K562 (cell line): ENCODE measurements around the gene ABHD16A. TPM values are rescaled to one million over a fixed set of nuclear protein-coding genes. Genes with fewer than 3 reads are reported as not detected.

Experiments used
- ETS2 ChIP-seq: IDR thresholded peaks from 2 replicates; pipeline ENCODE4 v1.6.1; 2016; ENCODE audit warnings: borderline replicate concordance, missing genetic modification characterization, mild to moderate bottlenecking, moderate library complexity, missing compliant biosample characterization; ENCODE audit not compliant: poor library complexity, severe bottlenecking
- ID3 ChIP-seq, 2 experiments: fragments of 250-450 bp in 1 of 2; fragments of 450-650 bp in 1 of 2; sonication (Bioruptor Pico) in 1 of 2; IDR thresholded peaks; 2 replicates each; pipeline versions ENCODE4 v1.6.1 to v1.8.0; 2016 to 2021; ENCODE audit warnings: mild to moderate bottlenecking in 2 of 2, moderate library complexity in 2 of 2, missing compliant biosample characterization in 1 of 2, missing genetic modification characterization in 1 of 2
- L3MBTL2 ChIP-seq: fragments of 450-650 bp; IDR thresholded peaks from 2 replicates; pipeline ENCODE4 v1.6.1; 2016; ENCODE audit warnings: mild to moderate bottlenecking, moderate library complexity
- MAFF ChIP-seq: IDR thresholded peaks from 2 replicates; pipeline ENCODE4 v1.6.1; 2012; ENCODE audit warnings: low read length, improper control_type of control experiment
- NR0B1 ChIP-seq: fragments of 450-650 bp; IDR thresholded peaks from one replicate; pipeline ENCODE4 v1.6.1; 2018; ENCODE audit warnings: mild to moderate bottlenecking, moderate library complexity; ENCODE audit not compliant: partially characterized antibody
- ZNF184 ChIP-seq: sonication (generic); formaldehyde crosslinking; IDR thresholded peaks from 2 replicates; pipeline ENCODE4 v1.5.0; 2020; ENCODE audit warnings: missing genetic modification reagents
- ZNF318 ChIP-seq, 2 experiments: fragments of 450-650 bp; IDR thresholded peaks; 2 replicates each; pipeline ENCODE4 v1.6.1; 2016; ENCODE audit warnings: mild to moderate bottlenecking in 2 of 2, borderline replicate concordance in 1 of 2, low read depth in 1 of 2, moderate library complexity in 1 of 2
- ZNF354B ChIP-seq: fragments of 250-450 bp; sonication (Bioruptor Pico); IDR thresholded peaks from 2 replicates; pipeline ENCODE4 v1.4.0; 2020
- polyA plus RNA-seq, 8 experiments: library from polyadenylated mRNA; depleted of rRNA in 4 of 8; stranded (reverse) in 5 of 8; unstranded in 3 of 8; fragments of >200 nt; fragmentation: Nextera tagmentation in 2 of 8; fragmentation: Illumina TruSeq in 1 of 8; extraction: Ambion mirVana in 2 of 8; extraction: Trizol in 1 of 8; gene quantifications; 2 replicates each; pipeline versions ENCODE4 v1.2.1 to v1.2.3, GENCODE V29; 2011 to 2014; ENCODE audit warnings: inconsistent platforms in 1 of 8, missing spikeins in 1 of 8
- total RNA-seq, 7 experiments: library from RNA; depleted of rRNA in 6 of 7; stranded (reverse); fragments of >200 nt in 6 of 7; fragmentation: Illumina TruSeq in 2 of 7; extraction: Trizol in 2 of 7; gene quantifications; 2 replicates each; pipeline versions ENCODE4 v1.2.1 to v1.2.3, GENCODE V29; 2011 to 2021; ENCODE audit warnings: low replicate concordance in 1 of 7
- TF ChIP-seq, protein P1 (sequence below): fragments of 250-450 bp; sonication (Bioruptor Pico); IDR thresholded peaks from 2 replicates; pipeline ENCODE4 v1.4.0; 2020; ENCODE audit warnings: mild to moderate bottlenecking
- TF ChIP-seq, protein P2 (sequence below): fragments of 450-650 bp; IDR thresholded peaks from 2 replicates; pipeline ENCODE4 v1.6.1; 2017; ENCODE audit warnings: antibody characterized with exemption, mild to moderate bottlenecking

Gene ABHD16A
- total and polyA plus RNA-seq, 9 of the 15 experiments (the other 6 are each of a cell fraction or from before 2014, with no cell fraction given), result 25.8 to 120 (median 81.6) TPM

DNA sequence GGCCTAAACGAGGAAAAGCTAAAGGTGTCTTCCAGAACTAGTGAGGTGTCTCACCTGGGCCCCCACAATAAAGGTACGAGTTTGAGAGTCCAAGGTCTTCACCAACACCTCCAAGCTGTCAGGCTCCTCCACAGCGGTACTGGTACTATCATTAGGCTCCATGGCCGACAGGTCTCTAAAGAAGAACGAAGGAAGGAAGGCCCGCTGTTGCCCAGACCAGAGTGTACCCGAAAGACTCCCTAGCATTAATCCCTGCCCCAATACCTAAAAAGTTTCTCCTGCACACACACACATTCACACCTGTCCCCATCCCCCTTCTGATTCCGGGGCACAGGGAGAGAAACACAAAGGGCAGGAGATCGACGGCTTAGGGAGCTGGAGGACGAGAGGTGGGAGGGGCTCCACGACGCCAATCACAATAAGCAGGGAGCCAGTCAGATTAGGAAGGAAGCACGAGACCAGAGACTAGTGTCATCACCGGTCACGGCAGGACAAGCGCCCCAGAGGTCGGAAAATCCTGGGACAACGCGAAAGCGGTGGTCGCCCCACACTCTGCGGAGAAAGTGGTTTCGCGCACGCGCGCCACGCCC is 51.4 kb downstream of the ABHD16A start (continued):
- TF ChIP-seq ZNF318 (IDR thresholded peaks at IDR 0.05; ENCODE audit: borderline replicate concordance in 1 of 2, low read depth in 1 of 2) (no peak; a peak in 1 of 4 replicates), NR0B1 (no peak), ETS2 (no peak), L3MBTL2 (no peak), ZNF354B (CRISPR knock-in tag) (no peak), ZNF184 (CRISPR knock-in tag) (no peak), MAFF (no peak), ID3 (CRISPR knock-in tag; IDR thresholded peaks at IDR 0.05) (no peak), ID3 (tag; IDR thresholded peaks at IDR 0.05) (0 out of 2 replicates have a peak, but pooled peaks have one; percentile 17)
- TF ChIP-seq, protein P1, sequence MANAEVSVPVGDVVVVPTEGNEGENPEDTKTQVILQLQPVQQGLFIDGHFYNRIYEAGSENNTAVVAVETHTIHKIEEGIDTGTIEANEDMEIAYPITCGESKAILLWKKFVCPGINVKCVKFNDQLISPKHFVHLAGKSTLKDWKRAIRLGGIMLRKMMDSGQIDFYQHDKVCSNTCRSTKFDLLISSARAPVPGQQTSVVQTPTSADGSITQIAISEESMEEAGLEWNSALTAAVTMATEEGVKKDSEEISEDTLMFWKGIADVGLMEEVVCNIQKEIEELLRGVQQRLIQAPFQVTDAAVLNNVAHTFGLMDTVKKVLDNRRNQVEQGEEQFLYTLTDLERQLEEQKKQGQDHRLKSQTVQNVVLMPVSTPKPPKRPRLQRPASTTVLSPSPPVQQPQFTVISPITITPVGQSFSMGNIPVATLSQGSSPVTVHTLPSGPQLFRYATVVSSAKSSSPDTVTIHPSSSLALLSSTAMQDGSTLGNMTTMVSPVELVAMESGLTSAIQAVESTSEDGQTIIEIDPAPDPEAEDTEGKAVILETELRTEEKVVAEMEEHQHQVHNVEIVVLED, result no peak
- TF ChIP-seq, protein P2, sequence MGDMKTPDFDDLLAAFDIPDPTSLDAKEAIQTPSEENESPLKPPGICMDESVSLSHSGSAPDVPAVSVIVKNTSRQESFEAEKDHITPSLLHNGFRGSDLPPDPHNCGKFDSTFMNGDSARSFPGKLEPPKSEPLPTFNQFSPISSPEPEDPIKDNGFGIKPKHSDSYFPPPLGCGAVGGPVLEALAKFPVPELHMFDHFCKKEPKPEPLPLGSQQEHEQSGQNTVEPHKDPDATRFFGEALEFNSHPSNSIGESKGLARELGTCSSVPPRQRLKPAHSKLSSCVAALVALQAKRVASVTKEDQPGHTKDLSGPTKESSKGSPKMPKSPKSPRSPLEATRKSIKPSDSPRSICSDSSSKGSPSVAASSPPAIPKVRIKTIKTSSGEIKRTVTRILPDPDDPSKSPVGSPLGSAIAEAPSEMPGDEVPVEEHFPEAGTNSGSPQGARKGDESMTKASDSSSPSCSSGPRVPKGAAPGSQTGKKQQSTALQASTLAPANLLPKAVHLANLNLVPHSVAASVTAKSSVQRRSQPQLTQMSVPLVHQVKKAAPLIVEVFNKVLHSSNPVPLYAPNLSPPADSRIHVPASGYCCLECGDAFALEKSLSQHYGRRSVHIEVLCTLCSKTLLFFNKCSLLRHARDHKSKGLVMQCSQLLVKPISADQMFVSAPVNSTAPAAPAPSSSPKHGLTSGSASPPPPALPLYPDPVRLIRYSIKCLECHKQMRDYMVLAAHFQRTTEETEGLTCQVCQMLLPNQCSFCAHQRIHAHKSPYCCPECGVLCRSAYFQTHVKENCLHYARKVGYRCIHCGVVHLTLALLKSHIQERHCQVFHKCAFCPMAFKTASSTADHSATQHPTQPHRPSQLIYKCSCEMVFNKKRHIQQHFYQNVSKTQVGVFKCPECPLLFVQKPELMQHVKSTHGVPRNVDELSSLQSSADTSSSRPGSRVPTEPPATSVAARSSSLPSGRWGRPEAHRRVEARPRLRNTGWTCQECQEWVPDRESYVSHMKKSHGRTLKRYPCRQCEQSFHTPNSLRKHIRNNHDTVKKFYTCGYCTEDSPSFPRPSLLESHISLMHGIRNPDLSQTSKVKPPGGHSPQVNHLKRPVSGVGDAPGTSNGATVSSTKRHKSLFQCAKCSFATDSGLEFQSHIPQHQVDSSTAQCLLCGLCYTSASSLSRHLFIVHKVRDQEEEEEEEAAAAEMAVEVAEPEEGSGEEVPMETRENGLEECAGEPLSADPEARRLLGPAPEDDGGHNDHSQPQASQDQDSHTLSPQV, result no peak
